SK-N-SH (cell line): ENCODE measurements around the gene MCF2L2. TPM values are rescaled to one million over a fixed set of nuclear protein-coding genes. Genes with fewer than 3 reads are reported as not detected.

Source experiments
- CTCF ChIA-PET: fragments of 300-600, 350-600 bp; formaldehyde crosslinking; extraction: SDS; loops from one replicate; lab custom pipeline; 2021; lab: Yijun Ruan, JAX
- POLR2A ChIA-PET: fragments of 350-600 bp; sonication (Branson Sonifier 250); formaldehyde crosslinking; extraction: SDS; loops from one replicate; lab custom pipeline; 2020; ENCODE audit warnings: antibody characterized with exemption, inconsistent platforms; lab: Yijun Ruan, JAX
- DNase-seq: peaks from one replicate; pipeline ENCODE4 v3.0.0; 2012
- H2AFZ ChIP-seq: fragments of 200-600 bp; sonication (generic); 2 replicates; pipeline ENCODE4 v1.8.1; 2016; ENCODE audit warnings: antibody characterized with exemption, mild to moderate bottlenecking, low read depth
- H3F3A ChIP-seq: fragments of 200-600 bp; sonication (generic); replicated peaks from 2 replicates; pipeline ENCODE3; 2016; ENCODE audit warnings: antibody characterized with exemption, mild to moderate bottlenecking; ENCODE audit not compliant: insufficient read depth
- H3K27ac ChIP-seq, 2 experiments: fragments of 200-500 bp in 1 of 2; fragments of 200-600 bp in 1 of 2; sonication (Bioruptor generic) in 1 of 2; sonication (generic), shearing (Covaris generic) in 1 of 2; 2 replicates each; pipeline versions ENCODE4 v1.5.1 to v1.6.1; 2014 to 2016; ENCODE audit warnings: low read depth in 2 of 2, inconsistent platforms in 1 of 2, low read length in 1 of 2, mild to moderate bottlenecking in 1 of 2, mixed read lengths in 1 of 2
- H3K27me3 ChIP-seq: fragments of 200-600 bp; sonication (generic), shearing (Covaris generic); 2 replicates; pipeline ENCODE4 v1.6.1; 2016; ENCODE audit warnings: mixed run types; ENCODE audit not compliant: insufficient read depth
- H3K36me3 ChIP-seq, 2 experiments: fragments of 200-500 bp in 1 of 2; fragments of 200-600 bp in 1 of 2; sonication (Bioruptor generic) in 1 of 2; sonication (generic) in 1 of 2; replicated peaks in 1 of 2; 2 replicates each; pipeline versions ENCODE3 to v1.5.1; 2014 to 2016; ENCODE audit warnings: low read length in 1 of 2, mild to moderate bottlenecking in 1 of 2; ENCODE audit not compliant: insufficient read depth in 2 of 2, control insufficient read depth in 1 of 2
- H3K4me1 ChIP-seq, 2 experiments: fragments of 200-500 bp in 1 of 2; fragments of 200-600 bp in 1 of 2; sonication (Bioruptor generic) in 1 of 2; sonication (generic), shearing (Covaris generic) in 1 of 2; 2 replicates each; pipeline versions ENCODE4 v1.5.1 to v1.6.1; 2014 to 2016; ENCODE audit warnings: low read depth in 1 of 2, low read length in 1 of 2, mixed run types in 1 of 2; ENCODE audit not compliant: insufficient read depth in 2 of 2, control insufficient read depth in 1 of 2
- H3K4me2 ChIP-seq: fragments of 200-600 bp; sonication (generic), shearing (Covaris generic); 2 replicates; pipeline ENCODE4 v1.6.1; 2017; ENCODE audit warnings: mixed run types
- H3K4me3 ChIP-seq, 2 experiments: fragments of 200-500 bp in 1 of 2; fragments of 200-600 bp in 1 of 2; sonication (Bioruptor generic) in 1 of 2; sonication (generic), shearing (Covaris generic) in 1 of 2; 2 replicates each; pipeline versions ENCODE4 v1.5.1 to v1.8.1; 2014 to 2016; ENCODE audit warnings: low read depth in 2 of 2, inconsistent platforms in 1 of 2, low read length in 1 of 2, mild to moderate bottlenecking in 1 of 2, mixed read lengths in 1 of 2, moderate library complexity in 1 of 2
- H3K79me2 ChIP-seq: fragments of 200-600 bp; sonication (generic); 2 replicates; pipeline ENCODE4 v1.8.1; 2017; ENCODE audit warnings: mild to moderate bottlenecking; ENCODE audit not compliant: insufficient read depth
- H3K9ac ChIP-seq: fragments of 200-600 bp; sonication (generic); 2 replicates; pipeline ENCODE4 v1.6.1; 2017; ENCODE audit warnings: mixed run types
- H3K9me2 ChIP-seq: fragments of 200-600 bp; sonication (generic); 2 replicates; pipeline ENCODE4 v1.6.1; 2017; ENCODE audit warnings: mixed run types
- H3K9me3 ChIP-seq: fragments of 200-600 bp; sonication (generic); 2 replicates; pipeline ENCODE4 v1.6.1; 2017; ENCODE audit warnings: mixed run types, mild to moderate bottlenecking, moderate library complexity
- H4K20me1 ChIP-seq: fragments of 200-600 bp; sonication (generic); 2 replicates; pipeline ENCODE4 v1.6.1; 2017; ENCODE audit warnings: mild to moderate bottlenecking, mixed run types; ENCODE audit not compliant: insufficient read depth
- CTCF ChIP-seq: fragments of 200-600 bp; sonication (generic); IDR thresholded peaks from 2 replicates; pipeline ENCODE4 v1.6.1; 2017; ENCODE audit warnings: antibody characterized with exemption, mild to moderate bottlenecking, moderate library complexity
- ELF1 ChIP-seq: IDR thresholded peaks from 2 replicates; pipeline ENCODE4 v1.4.0; 2012
- JUND ChIP-seq: IDR thresholded peaks from 2 replicates; pipeline ENCODE4 v1.4.0; 2012
- MEF2A ChIP-seq: IDR thresholded peaks from 2 replicates; pipeline ENCODE4 v1.4.0; 2012; ENCODE audit warnings: low read depth, borderline replicate concordance
- NRF1 ChIP-seq: IDR thresholded peaks from 2 replicates; pipeline ENCODE4 v1.6.1; 2012; ENCODE audit warnings: low read depth, mild to moderate bottlenecking, low read length
- POLR2AphosphoS5 ChIP-seq: IDR thresholded peaks from 2 replicates; pipeline ENCODE4 v1.6.1; 2012; ENCODE audit warnings: low read depth, low read length
- RCOR1 ChIP-seq: fragments of 150-350 bp; IDR thresholded peaks from 2 replicates; pipeline ENCODE4 v1.6.1; 2017; ENCODE audit warnings: antibody characterized with exemption, low read length
- RFX5 ChIP-seq: IDR thresholded peaks from 2 replicates; pipeline ENCODE4 v1.6.1; 2012; ENCODE audit warnings: mild to moderate bottlenecking, improper control_type of control experiment, low read length
- SIN3A ChIP-seq: IDR thresholded peaks from 2 replicates; pipeline ENCODE4 v1.6.1; 2012; ENCODE audit warnings: low read depth, mild to moderate bottlenecking, low read length, moderate library complexity, borderline replicate concordance
- SMC3 ChIP-seq: IDR thresholded peaks from 2 replicates; pipeline ENCODE4 v1.6.1; 2012; ENCODE audit warnings: low read depth, low read length, improper control_type of control experiment
- TEAD4 ChIP-seq: IDR thresholded peaks from 2 replicates; pipeline ENCODE4 v1.4.0; 2012; ENCODE audit warnings: mild to moderate bottlenecking, borderline replicate concordance; ENCODE audit not compliant: insufficient read depth
- WGBS: methylation state at CpG from one replicate; pipeline ENCODE4 v1.1.6; 2017; ENCODE audit warnings: low lambda C conversion rate; 5-methylcytosine and 5-hydroxymethylcytosine counted together
- polyA plus RNA-seq, 3 experiments: library from polyadenylated mRNA; depleted of rRNA; stranded (reverse); fragments of >200 nt; gene quantifications; 2 replicates each; pipeline ENCODE4 v1.2.3, GENCODE V29; 2012
- TF ChIP-seq, protein P1 (sequence below): IDR thresholded peaks from 2 replicates; pipeline ENCODE4; 2012
- TF ChIP-seq, protein P2 (sequence below): IDR thresholded peaks from 2 replicates; pipeline ENCODE4 v1.4.0; 2012; ENCODE audit warnings: low read depth, borderline replicate concordance
- TF ChIP-seq, protein P3 (sequence below): IDR thresholded peaks from 2 replicates; pipeline ENCODE4 v1.4.0; 2012; ENCODE audit warnings: low read depth

MCF2L2 gene
- polyA plus RNA-seq, 1 of the 3 experiments (the other 2 are of a cell fraction) = 0.56 TPM

DNA sequence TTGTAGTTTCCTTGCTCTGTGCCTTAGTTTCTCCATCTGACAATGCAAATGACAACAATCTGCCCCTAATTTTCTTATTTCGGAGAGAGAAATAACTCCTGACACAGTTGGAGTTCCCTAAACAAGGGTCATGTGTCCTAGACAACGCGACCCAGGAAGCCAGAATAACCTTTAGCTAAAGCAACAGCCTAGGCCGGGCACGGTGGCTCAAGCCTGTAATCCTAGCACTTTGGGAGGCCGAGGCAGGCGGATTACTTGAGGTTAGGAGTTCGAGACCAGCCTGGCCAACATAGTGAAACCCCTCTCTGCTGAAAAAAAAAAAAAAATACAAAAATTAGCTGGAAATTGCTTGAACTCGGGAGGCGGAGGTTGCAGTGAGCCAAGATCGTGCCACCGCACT is 49.9 kb downstream of the MCF2L2 start (continued):
- TF ChIP-seq, protein P1, sequence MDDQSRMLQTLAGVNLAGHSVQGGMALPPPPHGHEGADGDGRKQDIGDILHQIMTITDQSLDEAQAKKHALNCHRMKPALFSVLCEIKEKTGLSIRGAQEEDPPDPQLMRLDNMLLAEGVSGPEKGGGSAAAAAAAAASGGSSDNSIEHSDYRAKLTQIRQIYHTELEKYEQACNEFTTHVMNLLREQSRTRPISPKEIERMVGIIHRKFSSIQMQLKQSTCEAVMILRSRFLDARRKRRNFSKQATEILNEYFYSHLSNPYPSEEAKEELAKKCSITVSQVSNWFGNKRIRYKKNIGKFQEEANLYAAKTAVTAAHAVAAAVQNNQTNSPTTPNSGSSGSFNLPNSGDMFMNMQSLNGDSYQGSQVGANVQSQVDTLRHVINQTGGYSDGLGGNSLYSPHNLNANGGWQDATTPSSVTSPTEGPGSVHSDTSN = no peak
- TF ChIP-seq MEF2A = no peak
- TF ChIP-seq SMC3 = no peak
- TF ChIP-seq, all 33 proteins: peak for 0

- Histone ChIP-seq H3K4me2 (no peak overlapping the region), H3K4me1 (peaks cover 0 to 8% of the 10 kb centered on the region in 2 experiments; a peak in 1 of 4 replicates), H3K27ac (no peak overlapping the region), H3F3A (no peaks in the 10 kb centered on the region), H3K27me3 (no peaks in the 10 kb centered on the region), H3K9me3 (no peaks in the 10 kb centered on the region), H3K4me3 (no peak overlapping the region), H3K9ac (no peak overlapping the region), H3K79me2 (no peaks in the 10 kb centered on the region), H3K36me3 (no peaks in the 10 kb centered on the region), H3K9me2 (no peaks in the 10 kb centered on the region), H4K20me1 (no peaks in the 10 kb centered on the region), H2AFZ (no peak overlapping the region)
- DNase-seq = no peak
- WGBS = 100% methylated on average over 2 of the region's 3 CpGs
- no peak for TF ChIP-seq MEF2A
- no peak for TF ChIP-seq SIN3A
- no peak for TF ChIP-seq RCOR1
- TF ChIP-seq NRF1 = no peak
- TF ChIP-seq, protein P2, sequence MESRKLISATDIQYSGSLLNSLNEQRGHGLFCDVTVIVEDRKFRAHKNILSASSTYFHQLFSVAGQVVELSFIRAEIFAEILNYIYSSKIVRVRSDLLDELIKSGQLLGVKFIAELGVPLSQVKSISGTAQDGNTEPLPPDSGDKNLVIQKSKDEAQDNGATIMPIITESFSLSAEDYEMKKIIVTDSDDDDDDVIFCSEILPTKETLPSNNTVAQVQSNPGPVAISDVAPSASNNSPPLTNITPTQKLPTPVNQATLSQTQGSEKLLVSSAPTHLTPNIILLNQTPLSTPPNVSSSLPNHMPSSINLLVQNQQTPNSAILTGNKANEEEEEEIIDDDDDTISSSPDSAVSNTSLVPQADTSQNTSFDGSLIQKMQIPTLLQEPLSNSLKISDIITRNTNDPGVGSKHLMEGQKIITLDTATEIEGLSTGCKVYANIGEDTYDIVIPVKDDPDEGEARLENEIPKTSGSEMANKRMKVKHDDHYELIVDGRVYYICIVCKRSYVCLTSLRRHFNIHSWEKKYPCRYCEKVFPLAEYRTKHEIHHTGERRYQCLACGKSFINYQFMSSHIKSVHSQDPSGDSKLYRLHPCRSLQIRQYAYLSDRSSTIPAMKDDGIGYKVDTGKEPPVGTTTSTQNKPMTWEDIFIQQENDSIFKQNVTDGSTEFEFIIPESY = no peak
- no peak for TF ChIP-seq POLR2AphosphoS5
- ChIA-PET CTCF (interaction anchor here (12.9 kb wide), 1 partner anchor 193 kb away, joined by 361 read pairs; no protein-coding TSS in a partner anchor), POLR2A (no interaction called here)
These were observed 50.4 kb downstream of the MCF2L2 start for GRCh38 chr3:183378008-183378407.

GRCh38 chr3:183377307-183377959 is 51.0 kb downstream of the MCF2L2 start:
- Histone ChIP-seq H3K4me1 (peaks cover 0 to 8% of the 10 kb centered on the region in 2 experiments; a peak in 1 of 4 replicates), H3K4me3 (no peak overlapping the region), H3K79me2 (no peaks in the 10 kb centered on the region), H3K27ac (no peak overlapping the region), H3K9me3 (no peaks in the 10 kb centered on the region), H3K36me3 (no peaks in the 10 kb centered on the region), H3K9me2 (no peaks in the 10 kb centered on the region), H3K27me3 (no peaks in the 10 kb centered on the region), H3K9ac (no peak overlapping the region), H2AFZ (no peak overlapping the region), H3F3A (no peaks in the 10 kb centered on the region), H4K20me1 (no peaks in the 10 kb centered on the region), H3K4me2 (no peak overlapping the region)
- DNase-seq = no peak
- ChIA-PET CTCF (interaction anchor here (1.0 to 12.9 kb wide), 2 partner anchors 164 to 193 kb away, joined by 3 to 361 read pairs; no protein-coding TSS in a partner anchor), POLR2A (no interaction called here)
- 86% methylated on average over 7 of the region's 7 CpGs for WGBS
- no peak for TF ChIP-seq TEAD4
- TF ChIP-seq, protein P3, sequence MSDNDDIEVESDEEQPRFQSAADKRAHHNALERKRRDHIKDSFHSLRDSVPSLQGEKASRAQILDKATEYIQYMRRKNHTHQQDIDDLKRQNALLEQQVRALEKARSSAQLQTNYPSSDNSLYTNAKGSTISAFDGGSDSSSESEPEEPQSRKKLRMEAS = no peak
- no peak for TF ChIP-seq CTCF
- no peak for TF ChIP-seq SMC3
- TF ChIP-seq RFX5 = no peak
- TF ChIP-seq JUND = no peak
- no peak for TF ChIP-seq ELF1
- TF ChIP-seq, protein P2 = no peak
